ENCODE data around the gene SPTLC3.

The SPTLC3 gene

GRCh38 chr20:13081877-13082276 lies 73.1 kb downstream of the SPTLC3 start:
- no peak for TF ChIP-seq SUZ12 (IDR thresholded peaks at IDR 0.05; ENCODE audit: extremely low read depth, insufficient read depth, insufficient read length)
- TF ChIP-seq YY1 (IDR thresholded peaks at IDR 0.05; ENCODE audit: insufficient read depth, insufficient read length): no peak
- TF ChIP-seq ZNF274 (IDR thresholded peaks at IDR 0.05; ENCODE audit: low read depth, low read length): no peak
- no peaks in the 10 kb centered on the region for H3K36me3 ChIP-seq (ENCODE audit: insufficient read depth, insufficient read length, low read length)

GRCh38 chr20:13082378-13082777 lies 73.6 kb downstream of the SPTLC3 start:
- no peaks in the 10 kb centered on the region for H3K27me3 ChIP-seq (ENCODE audit: insufficient read depth, insufficient read length)
- no peak overlapping the region for H3K4me3 ChIP-seq (ENCODE audit: insufficient read length, low read depth)
- H3K9ac ChIP-seq (ENCODE audit: insufficient read length, low read depth): no peak overlapping the region
- no peak for TF ChIP-seq SUZ12 (IDR thresholded peaks at IDR 0.05; ENCODE audit: extremely low read depth, insufficient read depth, insufficient read length)
- no peak for TF ChIP-seq ZNF274 (IDR thresholded peaks at IDR 0.05; ENCODE audit: low read depth, low read length)
- TF ChIP-seq YY1 (IDR thresholded peaks at IDR 0.05; ENCODE audit: insufficient read depth, insufficient read length): no peak
- H3K4me1 ChIP-seq (ENCODE audit: insufficient read depth, insufficient read length): no peaks in the 10 kb centered on the region
- no peaks in the 10 kb centered on the region for H3K9me3 ChIP-seq (ENCODE audit: insufficient read depth, low read length)
- no peaks in the 10 kb centered on the region for H3K36me3 ChIP-seq (ENCODE audit: insufficient read depth, insufficient read length, low read length)
- no peak for DNase-seq (ENCODE audit: low read depth, low spot score)

More at GRCh38 chr20:13081877-13082276, 73.1 kb downstream of the SPTLC3 start:
- Histone ChIP-seq H3K4me3 (ENCODE audit: insufficient read length, low read depth) (no peak overlapping the region), H3K27me3 (ENCODE audit: insufficient read depth, insufficient read length) (no peaks in the 10 kb centered on the region), H3K9ac (ENCODE audit: insufficient read length, low read depth) (no peak overlapping the region), H3K9me3 (ENCODE audit: insufficient read depth, low read length) (no peaks in the 10 kb centered on the region), H3K4me1 (ENCODE audit: insufficient read depth, insufficient read length) (no peaks in the 10 kb centered on the region)
- DNase-seq (ENCODE audit: low read depth, low spot score): no peak

GRCh38 chr20:13085275-13085674 lies 76.5 kb downstream of the SPTLC3 start:
- Histone ChIP-seq H3K4me3 (ENCODE audit: insufficient read length, low read depth) (no peak overlapping the region), H3K36me3 (ENCODE audit: insufficient read depth, insufficient read length, low read length) (no peaks in the 10 kb centered on the region), H3K9ac (ENCODE audit: insufficient read length, low read depth) (no peak overlapping the region), H3K9me3 (ENCODE audit: insufficient read depth, low read length) (no peaks in the 10 kb centered on the region), H3K27me3 (ENCODE audit: insufficient read depth, insufficient read length) (no peaks in the 10 kb centered on the region), H3K4me1 (ENCODE audit: insufficient read depth, insufficient read length) (no peaks in the 10 kb centered on the region)
- DNase-seq (ENCODE audit: low read depth, low spot score): no peak
- no peak for TF ChIP-seq SUZ12 (IDR thresholded peaks at IDR 0.05; ENCODE audit: extremely low read depth, insufficient read depth, insufficient read length)
- TF ChIP-seq ZNF274 (IDR thresholded peaks at IDR 0.05; ENCODE audit: low read depth, low read length): no peak
- TF ChIP-seq YY1 (IDR thresholded peaks at IDR 0.05; ENCODE audit: insufficient read depth, insufficient read length): no peak

GRCh38 chr20:13089950-13090469 lies 81.2 kb downstream of the SPTLC3 start:
- no peaks in the 10 kb centered on the region for H3K36me3 ChIP-seq (ENCODE audit: insufficient read depth, insufficient read length, low read length)
- DNase-seq (ENCODE audit: low read depth, low spot score): no peak
- no peak overlapping the region for H3K4me3 ChIP-seq (ENCODE audit: insufficient read length, low read depth)
- H3K4me1 ChIP-seq (ENCODE audit: insufficient read depth, insufficient read length): no peaks in the 10 kb centered on the region
- H3K27me3 ChIP-seq (ENCODE audit: insufficient read depth, insufficient read length): no peaks in the 10 kb centered on the region
- TF ChIP-seq YY1 (IDR thresholded peaks at IDR 0.05; ENCODE audit: insufficient read depth, insufficient read length): no peak
- TF ChIP-seq SUZ12 (IDR thresholded peaks at IDR 0.05; ENCODE audit: extremely low read depth, insufficient read depth, insufficient read length): no peak
- no peak for TF ChIP-seq ZNF274 (IDR thresholded peaks at IDR 0.05; ENCODE audit: low read depth, low read length)
- H3K9ac ChIP-seq (ENCODE audit: insufficient read length, low read depth): no peak overlapping the region
- no peaks in the 10 kb centered on the region for H3K9me3 ChIP-seq (ENCODE audit: insufficient read depth, low read length)

GRCh38 chr20:13092111-13092510 lies 83.3 kb downstream of the SPTLC3 start:
- Histone ChIP-seq H3K9me3 (ENCODE audit: insufficient read depth, low read length) (no peaks in the 10 kb centered on the region), H3K4me1 (ENCODE audit: insufficient read depth, insufficient read length) (no peaks in the 10 kb centered on the region), H3K27me3 (ENCODE audit: insufficient read depth, insufficient read length) (no peaks in the 10 kb centered on the region), H3K4me3 (ENCODE audit: insufficient read length, low read depth) (no peak overlapping the region), H3K36me3 (ENCODE audit: insufficient read depth, insufficient read length, low read length) (no peaks in the 10 kb centered on the region), H3K9ac (ENCODE audit: insufficient read length, low read depth) (no peak overlapping the region)
- DNase-seq (ENCODE audit: low read depth, low spot score): no peak
- TF ChIP-seq ZNF274 (IDR thresholded peaks at IDR 0.05; ENCODE audit: low read depth, low read length): no peak
- no peak for TF ChIP-seq YY1 (IDR thresholded peaks at IDR 0.05; ENCODE audit: insufficient read depth, insufficient read length)
- no peak for TF ChIP-seq SUZ12 (IDR thresholded peaks at IDR 0.05; ENCODE audit: extremely low read depth, insufficient read depth, insufficient read length)

- Histone ChIP-seq H3K4me3 (ENCODE audit: insufficient read length, low read depth) (no peak overlapping the region), H3K27me3 (ENCODE audit: insufficient read depth, insufficient read length) (no peaks in the 10 kb centered on the region), H3K36me3 (ENCODE audit: insufficient read depth, insufficient read length, low read length) (no peaks in the 10 kb centered on the region), H3K9me3 (ENCODE audit: insufficient read depth, low read length) (no peaks in the 10 kb centered on the region), H3K9ac (ENCODE audit: insufficient read length, low read depth) (no peak overlapping the region), H3K4me1 (ENCODE audit: insufficient read depth, insufficient read length) (no peaks in the 10 kb centered on the region)
- DNase-seq (ENCODE audit: low read depth, low spot score): no peak
- TF ChIP-seq YY1 (IDR thresholded peaks at IDR 0.05; ENCODE audit: insufficient read depth, insufficient read length) (no peak), ZNF274 (IDR thresholded peaks at IDR 0.05; ENCODE audit: low read depth, low read length) (no peak), SUZ12 (IDR thresholded peaks at IDR 0.05; ENCODE audit: extremely low read depth, insufficient read depth, insufficient read length) (no peak)
Observed at GRCh38 chr20:13094976-13095375, 86.2 kb downstream of the SPTLC3 start.

GRCh38 chr20:13098720-13099355 lies 90.1 kb downstream of the SPTLC3 start:
- Histone ChIP-seq H3K27me3 (ENCODE audit: insufficient read depth, insufficient read length) (no peaks in the 10 kb centered on the region), H3K4me1 (ENCODE audit: insufficient read depth, insufficient read length) (no peaks in the 10 kb centered on the region), H3K9me3 (ENCODE audit: insufficient read depth, low read length) (no peaks in the 10 kb centered on the region), H3K4me3 (ENCODE audit: insufficient read length, low read depth) (no peak overlapping the region), H3K36me3 (ENCODE audit: insufficient read depth, insufficient read length, low read length) (no peaks in the 10 kb centered on the region), H3K9ac (ENCODE audit: insufficient read length, low read depth) (no peak overlapping the region)
- no peak for DNase-seq (ENCODE audit: low read depth, low spot score)
- TF ChIP-seq YY1 (IDR thresholded peaks at IDR 0.05; ENCODE audit: insufficient read depth, insufficient read length) (no peak), SUZ12 (IDR thresholded peaks at IDR 0.05; ENCODE audit: extremely low read depth, insufficient read depth, insufficient read length) (no peak), ZNF274 (IDR thresholded peaks at IDR 0.05; ENCODE audit: low read depth, low read length) (no peak)
